Fibroblast of mammary gland (primary cell): ENCODE results near the gene STX4.

Experiments
- DNase-seq: peaks from one replicate; pipeline ENCODE4 v3.0.0-alpha.2; 2010; ENCODE audit warnings: low read depth
- H3K4me3 ChIP-seq: 2 replicates; pipeline ENCODE4 v1.5.1; 2011; ENCODE audit warnings: low read depth, mild to moderate bottlenecking, low read length, moderate library complexity; ENCODE audit not compliant: control insufficient read depth
- CTCF ChIP-seq: conservative IDR thresholded peaks from 2 replicates; pipeline ENCODE4 v1.5.1; 2011; ENCODE audit warnings: low read depth, low read length, inconsistent platforms; ENCODE audit not compliant: control insufficient read depth, insufficient read depth

STX4 gene

DNA sequence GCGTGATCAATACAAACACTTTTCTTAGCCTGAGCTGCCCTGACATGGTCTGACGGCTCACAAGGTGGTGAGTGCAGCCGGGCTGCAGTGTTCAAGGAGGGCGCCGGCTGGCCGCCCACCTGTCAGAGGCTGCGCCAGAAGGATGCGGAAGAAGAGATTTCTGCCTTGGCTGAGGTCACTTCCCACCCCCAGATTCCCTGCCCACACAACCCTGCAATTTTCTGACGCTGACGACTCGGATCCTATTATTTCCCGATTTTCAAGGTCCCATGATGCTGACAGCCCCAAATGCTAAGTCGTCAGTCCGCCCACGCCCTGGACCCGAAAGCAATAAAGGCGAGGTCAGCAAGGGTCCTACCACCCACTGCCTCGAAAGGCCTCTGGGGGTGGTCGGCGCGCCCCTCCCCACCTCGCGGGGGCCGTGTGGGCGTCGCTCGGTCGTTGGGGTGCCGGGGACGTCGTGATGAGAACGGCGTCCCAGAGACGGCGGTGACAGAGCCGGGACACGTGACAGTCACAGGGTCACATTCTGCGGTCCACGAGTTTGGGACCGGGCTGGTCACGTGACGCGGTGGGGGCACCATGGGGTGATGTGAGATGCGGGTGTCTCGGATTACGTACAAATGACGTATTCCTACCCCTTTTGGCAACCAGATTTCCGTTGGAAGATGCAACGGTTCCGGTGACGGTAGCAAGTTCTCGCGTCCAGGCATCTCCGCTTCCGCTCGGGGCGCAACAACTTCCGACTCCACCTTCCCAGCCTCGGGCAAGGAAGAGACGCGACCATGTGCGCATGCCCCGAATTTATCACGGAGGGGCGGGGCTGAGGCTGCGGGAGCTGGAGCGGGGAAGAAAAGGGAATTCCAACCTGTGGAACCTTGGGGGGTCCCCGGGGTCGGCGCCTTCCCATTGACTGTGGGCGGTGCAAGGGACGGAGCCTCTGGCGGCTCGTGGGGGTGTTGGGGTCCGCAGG lies at the start of gene STX4:
Gene STX4 (plus strand): TSS at position 823 of the 973 bp plus-strand sequence. CDS start 248 bp downstream, outside the sequence.
- peak; percentile 98 for DNase-seq
- TF ChIP-seq CTCF, result no peak
- peak within 1 kb of the TSS; percentile 99 for H3K4me3 ChIP-seq

DNA sequence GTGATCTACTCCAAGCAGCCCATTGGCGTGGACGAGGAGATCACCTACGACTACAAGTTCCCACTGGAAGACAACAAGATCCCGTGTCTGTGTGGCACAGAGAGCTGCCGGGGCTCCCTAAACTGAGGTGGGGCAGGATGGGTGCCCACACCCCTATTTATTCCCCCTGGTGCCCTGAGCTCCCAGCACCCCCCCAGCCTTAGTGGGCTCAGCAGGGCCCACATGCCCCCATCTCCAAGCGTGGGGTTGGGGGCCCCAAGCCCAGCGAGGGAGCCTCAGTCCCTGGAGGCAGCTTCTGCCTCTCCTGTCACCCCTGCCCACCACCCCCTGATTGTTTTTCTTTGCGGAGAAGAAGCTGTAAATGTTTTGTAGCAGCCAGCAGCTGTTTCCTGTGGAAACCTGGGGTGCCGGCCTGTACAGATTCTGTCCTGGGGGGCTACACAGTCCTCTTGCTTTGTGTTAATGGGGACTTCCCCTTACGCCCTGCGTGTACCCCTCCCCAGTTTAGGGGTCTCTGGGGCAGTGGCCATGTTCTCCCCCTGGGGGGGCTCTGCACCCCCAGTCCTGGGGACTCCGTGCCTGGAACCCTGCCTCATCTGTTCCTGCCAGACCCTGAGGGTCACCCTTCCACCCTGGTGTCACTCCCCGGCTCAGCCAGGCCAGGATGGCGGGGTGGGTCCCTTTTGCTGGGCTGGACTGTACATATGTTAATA lies 49.3 kb upstream of the STX4 start:
- H3K4me3 ChIP-seq, result no peak overlapping the region
- no peak for DNase-seq
- TF ChIP-seq CTCF, result no peak

DNA sequence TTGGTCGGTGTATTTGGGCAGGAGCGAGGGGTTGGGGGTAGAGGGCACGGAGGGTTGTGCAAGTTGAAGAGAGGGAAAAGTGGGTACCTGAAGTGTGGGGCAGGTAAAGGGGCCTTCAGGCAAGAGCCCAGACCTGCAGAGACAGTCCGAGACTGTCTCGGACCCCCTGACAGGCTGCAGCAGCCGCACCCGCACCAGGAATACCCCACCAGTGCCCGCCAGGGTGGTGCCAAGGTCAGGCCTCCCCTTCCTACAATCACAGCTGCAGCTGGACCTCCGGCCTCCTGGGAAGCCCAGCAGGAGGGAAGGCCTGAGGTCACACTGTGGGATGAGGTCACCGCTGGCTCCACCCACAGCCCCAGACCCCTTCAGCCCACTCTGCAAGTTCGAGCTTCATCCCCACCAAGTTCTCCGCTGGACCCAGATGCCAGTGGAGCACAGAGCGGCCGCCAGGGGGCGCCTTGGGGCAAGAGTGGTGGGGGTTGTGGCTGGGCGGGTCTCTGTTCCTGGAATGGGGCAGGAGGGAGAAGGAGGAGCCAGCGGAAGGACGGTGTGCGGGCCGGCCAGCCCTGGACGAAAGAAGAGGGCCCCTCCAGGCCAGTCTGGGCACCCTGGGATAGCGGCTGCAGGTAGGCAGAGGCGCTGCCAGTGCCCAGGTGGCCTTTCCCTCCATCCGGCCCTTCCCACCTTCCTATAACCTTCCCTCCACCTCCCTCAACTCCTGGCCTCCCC lies 48.5 kb upstream of the STX4 start, which contains the start of gene HSD3B7:
Gene HSD3B7 (plus strand): TSS at position 539 of the 732 bp plus-strand sequence. CDS start 452 bp downstream, outside the sequence.
- peak within 1 kb of the TSS; percentile 70 for H3K4me3 ChIP-seq

DNA sequence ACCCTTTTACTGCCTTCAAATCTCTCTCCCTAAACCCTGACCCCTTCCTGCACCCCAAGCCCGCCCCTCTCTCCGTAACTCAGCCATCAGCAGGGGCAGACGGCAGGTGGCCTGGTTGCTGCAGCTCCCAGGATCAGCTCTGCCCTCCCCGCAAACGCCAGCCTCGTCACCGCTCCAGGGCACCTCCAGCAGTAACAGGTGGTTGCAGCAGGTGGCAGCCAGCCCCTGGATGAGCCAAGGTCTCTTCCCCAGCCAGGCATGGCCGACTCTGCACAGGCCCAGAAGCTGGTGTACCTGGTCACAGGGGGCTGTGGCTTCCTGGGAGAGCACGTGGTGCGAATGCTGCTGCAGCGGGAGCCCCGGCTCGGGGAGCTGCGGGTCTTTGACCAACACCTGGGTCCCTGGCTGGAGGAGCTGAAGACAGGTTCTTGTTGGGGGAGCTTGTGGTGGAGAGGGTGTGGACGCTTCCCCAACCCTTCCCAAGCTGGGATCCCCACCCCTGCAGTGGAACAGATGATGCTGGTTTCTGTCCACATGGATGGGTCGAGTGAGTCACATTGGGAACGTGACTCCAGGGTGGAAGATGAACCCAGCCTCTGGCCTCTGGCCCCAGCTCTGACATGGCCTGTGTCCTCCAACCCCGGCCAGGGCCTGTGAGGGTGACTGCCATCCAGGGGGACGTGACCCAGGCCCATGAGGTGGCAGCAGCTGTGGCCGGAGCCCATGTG lies 47.8 kb upstream of the STX4 start:
- H3K4me3 ChIP-seq, result peak overlapping the region; percentile 70
- peak; percentile 84 for DNase-seq
- no peak for TF ChIP-seq CTCF

More for the DNA sequence above, 48.5 kb upstream of the STX4 start, which contains the start of gene HSD3B7:
- DNase-seq, result peak; percentile 74
- peak; percentile 85 for TF ChIP-seq CTCF

DNA sequence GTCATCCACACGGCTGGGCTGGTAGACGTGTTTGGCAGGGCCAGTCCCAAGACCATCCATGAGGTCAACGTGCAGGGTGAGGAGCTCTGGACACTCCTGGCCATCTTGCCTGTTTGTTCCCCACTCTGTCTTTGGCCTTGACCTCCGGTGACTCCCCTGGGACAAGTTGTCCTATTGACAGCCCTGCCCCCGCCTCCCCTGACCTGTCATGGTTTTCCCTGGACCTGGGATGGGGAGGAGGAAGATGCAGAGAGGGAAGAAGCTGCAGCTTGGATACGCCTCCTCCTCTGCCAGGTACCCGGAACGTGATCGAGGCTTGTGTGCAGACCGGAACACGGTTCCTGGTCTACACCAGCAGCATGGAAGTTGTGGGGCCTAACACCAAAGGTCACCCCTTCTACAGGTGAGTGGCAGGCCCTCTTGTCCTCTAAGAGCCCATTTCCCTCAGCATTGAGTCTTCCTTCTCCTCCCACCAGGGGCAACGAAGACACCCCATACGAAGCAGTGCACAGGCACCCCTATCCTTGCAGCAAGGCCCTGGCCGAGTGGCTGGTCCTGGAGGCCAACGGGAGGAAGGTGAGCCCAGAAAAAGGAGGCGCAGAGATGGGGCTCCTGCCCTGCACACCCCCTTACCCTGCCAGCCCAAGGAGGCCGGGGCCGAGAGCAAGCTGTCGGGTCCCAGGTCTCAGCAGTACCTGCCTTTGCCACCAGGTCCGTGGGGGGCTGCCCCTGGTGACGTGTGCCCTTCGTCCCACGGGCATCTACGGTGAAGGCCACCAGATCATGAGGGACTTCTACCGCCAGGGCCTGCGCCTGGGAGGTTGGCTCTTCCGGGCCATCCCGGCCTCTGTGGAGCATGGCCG lies 47.0 kb upstream of the STX4 start:
- peak overlapping the region; percentile 70 for H3K4me3 ChIP-seq
- no peak for DNase-seq
- TF ChIP-seq CTCF, result no peak
